B cell (primary cell): Measurements from ENCODE around the gene CNKSR3.

Experiments used
- EZH2 ChIP-seq: IDR thresholded peaks from 2 replicates; pipeline ENCODE4 v1.6.1; 2012; ENCODE audit warnings: borderline replicate concordance, low read depth, mild to moderate bottlenecking, moderate library complexity, low read length; ENCODE audit not compliant: insufficient read depth, poor library complexity, severe bottlenecking
- TF ChIP-seq, protein P1 (sequence below): fragments of 200-600 bp; IDR thresholded peaks from one replicate; pipeline ENCODE4 v1.8.0; 2022; ENCODE audit warnings: antibody characterized with exemption, mild to moderate bottlenecking

DNA sequence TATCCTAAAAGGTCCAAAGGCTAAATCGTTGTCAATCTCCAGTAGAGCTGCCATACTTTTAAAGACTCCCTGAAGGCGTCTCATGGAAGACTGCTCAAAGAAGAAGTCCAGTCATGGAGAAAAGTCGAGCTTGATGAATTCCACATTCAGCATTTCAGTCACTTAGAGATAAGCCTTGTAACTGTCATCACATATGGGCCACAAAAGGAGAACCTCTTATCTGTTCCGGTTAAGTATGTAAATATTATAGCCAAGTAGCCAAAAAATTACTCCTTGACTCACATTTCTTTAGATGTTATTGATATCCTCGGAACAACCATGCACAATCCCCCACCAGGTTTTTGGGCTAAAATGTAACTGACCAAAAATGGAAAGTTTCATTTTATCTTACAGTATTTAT is 9.8 kb upstream of the CNKSR3 start:
- TF ChIP-seq, protein P1, sequence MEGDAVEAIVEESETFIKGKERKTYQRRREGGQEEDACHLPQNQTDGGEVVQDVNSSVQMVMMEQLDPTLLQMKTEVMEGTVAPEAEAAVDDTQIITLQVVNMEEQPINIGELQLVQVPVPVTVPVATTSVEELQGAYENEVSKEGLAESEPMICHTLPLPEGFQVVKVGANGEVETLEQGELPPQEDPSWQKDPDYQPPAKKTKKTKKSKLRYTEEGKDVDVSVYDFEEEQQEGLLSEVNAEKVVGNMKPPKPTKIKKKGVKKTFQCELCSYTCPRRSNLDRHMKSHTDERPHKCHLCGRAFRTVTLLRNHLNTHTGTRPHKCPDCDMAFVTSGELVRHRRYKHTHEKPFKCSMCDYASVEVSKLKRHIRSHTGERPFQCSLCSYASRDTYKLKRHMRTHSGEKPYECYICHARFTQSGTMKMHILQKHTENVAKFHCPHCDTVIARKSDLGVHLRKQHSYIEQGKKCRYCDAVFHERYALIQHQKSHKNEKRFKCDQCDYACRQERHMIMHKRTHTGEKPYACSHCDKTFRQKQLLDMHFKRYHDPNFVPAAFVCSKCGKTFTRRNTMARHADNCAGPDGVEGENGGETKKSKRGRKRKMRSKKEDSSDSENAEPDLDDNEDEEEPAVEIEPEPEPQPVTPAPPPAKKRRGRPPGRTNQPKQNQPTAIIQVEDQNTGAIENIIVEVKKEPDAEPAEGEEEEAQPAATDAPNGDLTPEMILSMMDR, result no peak
- no peak for TF ChIP-seq EZH2
